OCI-LY3 (cell line): ENCODE results near the gene KCNJ12.

Source experiments
- H2AFZ ChIP-seq: fragments of 200-600, 300-600 bp; shearing (Covaris generic); 2 replicates; pipeline ENCODE4 v1.6.0; 2014; ENCODE audit warnings: antibody characterized with exemption, low read depth, low read length
- H3K27ac ChIP-seq: fragments of 200-600, 300-600 bp; sonication (generic); 2 replicates; pipeline ENCODE4 v1.5.1; 2014; ENCODE audit warnings: mild to moderate bottlenecking, low read length, moderate library complexity, mixed read lengths
- H3K27me3 ChIP-seq: fragments of 200-600, 300-600 bp; sonication (generic); 2 replicates; pipeline ENCODE4 v1.6.1; 2014; ENCODE audit warnings: low read depth, low read length, mixed read lengths
- H3K36me3 ChIP-seq: fragments of 200-600, 300-600 bp; sonication (generic); replicated peaks from 2 replicates; pipeline ENCODE3; 2014; ENCODE audit warnings: low read depth, low read length, mixed read lengths
- H3K4me1 ChIP-seq: fragments of 300-600, 200-600 bp; sonication (generic); 2 replicates; pipeline ENCODE4 v1.6.1; 2014; ENCODE audit warnings: low read length, mixed read lengths
- H3K4me2 ChIP-seq: fragments of 200-600, 300-600 bp; sonication (generic); 2 replicates; pipeline ENCODE4 v1.6.1; 2014; ENCODE audit warnings: low read length, mixed read lengths
- H3K4me3 ChIP-seq: fragments of 300-600, 200-600 bp; sonication (generic); 2 replicates; pipeline ENCODE4 v1.5.1; 2014; ENCODE audit warnings: antibody characterized with exemption, mild to moderate bottlenecking, low read length, moderate library complexity
- H3K79me2 ChIP-seq: fragments of 300-600, 200-600 bp; shearing (Covaris generic); 2 replicates; pipeline ENCODE4 v1.6.1; 2014; ENCODE audit warnings: mild to moderate bottlenecking, low read length, mixed read lengths
- H3K9ac ChIP-seq: fragments of 300-600, 200-600 bp; shearing (Covaris generic); 2 replicates; pipeline ENCODE4 v1.6.0; 2014; ENCODE audit warnings: mild to moderate bottlenecking, low read length, moderate library complexity
- H3K9me3 ChIP-seq: fragments of 200-600, 300-600 bp; shearing (Covaris generic); 2 replicates; pipeline ENCODE4 v1.6.1; 2014; ENCODE audit warnings: low read length, mixed read lengths; ENCODE audit not compliant: insufficient read depth
- H4K20me1 ChIP-seq: fragments of 200-600, 300-600 bp; sonication (generic); 2 replicates; pipeline ENCODE4 v1.6.1; 2016; ENCODE audit warnings: low read length, mixed read lengths; ENCODE audit not compliant: insufficient read depth
- CTCF ChIP-seq: fragments of 200-600, 300-600 bp; sonication (generic); IDR thresholded peaks from 2 replicates; pipeline ENCODE4 v1.5.1; 2014; ENCODE audit warnings: antibody characterized with exemption, low read length, low read depth
- EZH2phosphoT487 ChIP-seq: fragments of 200-600 bp; shearing (Covaris generic); IDR thresholded peaks from 2 replicates; pipeline ENCODE4 v1.6.1; 2018; ENCODE audit warnings: antibody characterized with exemption, mixed run types, low read depth

KCNJ12 gene

GRCh38 chr17:21351366-21352065 is 24.6 kb upstream of the KCNJ12 start:
- H3K27me3 ChIP-seq: no peaks in the 10 kb centered on the region
- H3K9me3 ChIP-seq: no peaks in the 10 kb centered on the region
- H3K79me2 ChIP-seq: no peaks in the 10 kb centered on the region
- no peak overlapping the region for H3K4me3 ChIP-seq
- H3K36me3 ChIP-seq: no peaks in the 10 kb centered on the region
- no peak overlapping the region for H3K4me2 ChIP-seq
- no peak overlapping the region for H2AFZ ChIP-seq
- no peak overlapping the region for H3K9ac ChIP-seq
- TF ChIP-seq CTCF (no peak), EZH2phosphoT487 (no peak)
- H3K4me1 ChIP-seq: no peaks in the 10 kb centered on the region
- no peak overlapping the region for H3K27ac ChIP-seq
- H4K20me1 ChIP-seq: no peaks in the 10 kb centered on the region

GRCh38 chr17:21352221-21352980 is 23.8 kb upstream of the KCNJ12 start:
- no peak overlapping the region for H3K4me2 ChIP-seq
- no peaks in the 10 kb centered on the region for H3K79me2 ChIP-seq
- TF ChIP-seq CTCF: no peak
- TF ChIP-seq EZH2phosphoT487: no peak
- no peak overlapping the region for H3K9ac ChIP-seq
- no peaks in the 10 kb centered on the region for H3K27me3 ChIP-seq
- H3K9me3 ChIP-seq: no peaks in the 10 kb centered on the region
- H2AFZ ChIP-seq: no peak overlapping the region
- H3K4me1 ChIP-seq: no peaks in the 10 kb centered on the region
- H3K36me3 ChIP-seq: no peaks in the 10 kb centered on the region
- H4K20me1 ChIP-seq: no peaks in the 10 kb centered on the region
- H3K27ac ChIP-seq: no peak overlapping the region
- H3K4me3 ChIP-seq: no peak overlapping the region

GRCh38 chr17:21352981-21353265 is 23.2 kb upstream of the KCNJ12 start:
- H2AFZ ChIP-seq: no peak overlapping the region
- H3K79me2 ChIP-seq: no peaks in the 10 kb centered on the region
- no peaks in the 10 kb centered on the region for H3K36me3 ChIP-seq
- no peaks in the 10 kb centered on the region for H3K4me1 ChIP-seq
- no peaks in the 10 kb centered on the region for H3K9me3 ChIP-seq
- no peak overlapping the region for H3K4me2 ChIP-seq
- no peak overlapping the region for H3K9ac ChIP-seq
- no peak overlapping the region for H3K4me3 ChIP-seq
- no peaks in the 10 kb centered on the region for H4K20me1 ChIP-seq
- no peaks in the 10 kb centered on the region for H3K27me3 ChIP-seq
- no peak overlapping the region for H3K27ac ChIP-seq
- TF ChIP-seq EZH2phosphoT487: no peak
- TF ChIP-seq CTCF: no peak

GRCh38 chr17:21353326-21354010 is 22.7 kb upstream of the KCNJ12 start:
- H3K4me2 ChIP-seq: no peak overlapping the region
- no peaks in the 10 kb centered on the region for H3K79me2 ChIP-seq
- H3K9ac ChIP-seq: no peak overlapping the region
- no peaks in the 10 kb centered on the region for H3K36me3 ChIP-seq
- H4K20me1 ChIP-seq: no peaks in the 10 kb centered on the region
- H3K9me3 ChIP-seq: no peaks in the 10 kb centered on the region
- no peak overlapping the region for H3K27ac ChIP-seq
- TF ChIP-seq EZH2phosphoT487: no peak
- no peak for TF ChIP-seq CTCF
- H3K4me1 ChIP-seq: no peaks in the 10 kb centered on the region
- H2AFZ ChIP-seq: no peak overlapping the region
- no peaks in the 10 kb centered on the region for H3K27me3 ChIP-seq
- H3K4me3 ChIP-seq: no peak overlapping the region
